Heart left ventricle (tissue), 16 donors: ENCODE data around the gene SOX2. TPM values are rescaled to one million over a fixed set of nuclear protein-coding genes. Genes with fewer than 3 reads are reported as not detected.
A peak's percentile ranks its signal among the peaks of the same experiment; 100 is the strongest.

Source experiments
- ATAC-seq, 4 donors: fragments of 200-7000 bp; cut with Tn5 transposase; one replicate each; pipeline ENCODE4 v1.9.1; 2020 to 2022; ENCODE audit warnings: moderate library complexity in 4 of 4, mild to moderate bottlenecking in 3 of 4, moderate number of reproducible peaks in 1 of 4
- DNase-seq, 5 donors: peaks; one replicate each; pipeline ENCODE4 v3.0.0-alpha.2; 2020
- H3K27ac ChIP-seq, 12 donors: fragments of 200-600 bp; sonication (generic) in 4 of 12; one replicate each; pipeline versions ENCODE4 v1.5.0 to v1.8.0; 2016 to 2022; ENCODE audit warnings: mild to moderate bottlenecking in 2 of 12
- H3K27me3 ChIP-seq, 9 donors: fragments of 200-600 bp; sonication (generic) in 2 of 9; one replicate each; pipeline versions ENCODE4 v1.5.1 to v1.8.0; 2016 to 2022; ENCODE audit warnings: mild to moderate bottlenecking in 3 of 9
- H3K36me3 ChIP-seq, 9 donors: fragments of 200-600 bp; sonication (generic) in 2 of 9; one replicate each; pipeline versions ENCODE4 v1.5.0 to v1.8.0; 2018 to 2022; ENCODE audit warnings: mild to moderate bottlenecking in 2 of 9
- H3K4me1 ChIP-seq, 12 donors: fragments of 200-600 bp; sonication (generic) in 4 of 12; one replicate each; pipeline versions ENCODE4 v1.5.0 to v1.8.0; 2016 to 2022; ENCODE audit warnings: mild to moderate bottlenecking in 3 of 12
- H3K4me3 ChIP-seq, 12 donors: fragments of 200-600 bp; sonication (generic) in 4 of 12; one replicate each; pipeline versions ENCODE4 v1.5.0 to v1.8.0; 2017 to 2022; ENCODE audit warnings: mild to moderate bottlenecking in 9 of 12, moderate library complexity in 4 of 12
- H3K9me3 ChIP-seq, 12 donors: fragments of 200-600 bp; sonication (generic) in 4 of 12; one replicate each; pipeline versions ENCODE4 v1.5.0 to v1.8.0; 2016 to 2022; ENCODE audit warnings: mild to moderate bottlenecking in 1 of 12
- POLR2A ChIP-seq, 2 donors: fragments of 450-650 bp; IDR thresholded peaks; one replicate each; pipeline ENCODE4 v1.6.1; 2017; ENCODE audit warnings: antibody characterized with exemption in 2 of 2, mild to moderate bottlenecking in 2 of 2, moderate library complexity in 2 of 2
- WGBS, 4 donors: extraction: QIAGEN DNeasy Blood & Tissue Kit in 2 of 4; methylation state at CpG; one replicate each; pipeline versions ENCODE4 v1.1.5 to v1.1.7; 2013 to 2018; 5-methylcytosine and 5-hydroxymethylcytosine counted together
- intact Hi-C, 10 donors: fragments of 100-400 bp; cut with DNase I; formaldehyde crosslinking; loops; one replicate each; pipeline versions ENCODE4 v1.11.1 to v1.14.2; 2022
- long read RNA-seq, 3 donors: library from polyadenylated mRNA; unstranded; transcript quantifications; one replicate each; pipeline ENCODE4 v2.0.0, GENCODE V29; 2020 to 2021
- polyA plus RNA-seq, 2 donors: library from polyadenylated mRNA; stranded (reverse); fragments of 200-250 nt; gene quantifications; one replicate each; pipeline ENCODE4 v1.2.3, GENCODE V29; 2013
- total RNA-seq, 9 donors: library from RNA; depleted of rRNA in 2 of 9; stranded (reverse); fragments of >200 nt in 2 of 9; fragmentation: NEBNext Ultra II Directional in 3 of 9; extraction: Animal tissue kit (Norgen Biotek cat#: 25700) in 3 of 9; gene quantifications; one replicate each; pipeline versions ENCODE4 v1.1.0 to v1.2.4, GENCODE V29; 2016 to 2023
- TF ChIP-seq, protein P1 (sequence below), 12 donors: fragments of 200-600 bp; sonication (generic) in 4 of 12; IDR thresholded peaks; one replicate each; pipeline versions ENCODE4 v1.5.0 to v1.8.0; 2018 to 2022; ENCODE audit warnings: antibody characterized with exemption in 12 of 12, mild to moderate bottlenecking in 5 of 12
- donor health status: ischemic (EF 13 %, LVEDD 7.1; RV severe dilation, severe dysfunction).
- donor health status: healthy with polysubstance abuse.
- donor health status: DM: no; HTN: yes; CAD: no.
- donor health status: DM: no; HTN: no; CAD: no.
- donor health status: ischemic (EF 25% LVEDD 6.9; RV normal size, moderate dysfunction).
- donor health status: ischemic (EF 25% LVEDD 5.7; RV mildly dilated, moderate dysfunction).
- donor health status: healthy.
- donor health status: DM: yes; HTN: yes; CAD: no.
- donor health status: ischemic (EF 35%, LVEDD 5.7; RV mildly dilated, moderate dysfunction).
- donor health status: nonischemic (EF 11% LVEDD 7.7; RV severe dilation, severe dysfunction).
- donor health status: DM: yes; HTN: yes; CAD: no.
- donor health status: PGD.
- donor health status: ischemic (EF 29% LVEDD 5.4; RV normal size, mild dysfunction).
- donor health status: nonischemic (EF 23%, LVEDD 6.1; RV moderate dilation, normal function).

SOX2 gene
- total RNA-seq, result 1 to 10 TPM in 2 of 9 donors, under 1 TPM in 2, not detected in 5; 0.09 to 1.1 (median 0.61) TPM
- under 1 TPM; 0.11 to 0.30 TPM for polyA plus RNA-seq
- long read RNA-seq, donor 1, result 0 reads
- long read RNA-seq, donor 2, result 0 reads
- long read RNA-seq, donor 3, result 0 reads

DNA sequence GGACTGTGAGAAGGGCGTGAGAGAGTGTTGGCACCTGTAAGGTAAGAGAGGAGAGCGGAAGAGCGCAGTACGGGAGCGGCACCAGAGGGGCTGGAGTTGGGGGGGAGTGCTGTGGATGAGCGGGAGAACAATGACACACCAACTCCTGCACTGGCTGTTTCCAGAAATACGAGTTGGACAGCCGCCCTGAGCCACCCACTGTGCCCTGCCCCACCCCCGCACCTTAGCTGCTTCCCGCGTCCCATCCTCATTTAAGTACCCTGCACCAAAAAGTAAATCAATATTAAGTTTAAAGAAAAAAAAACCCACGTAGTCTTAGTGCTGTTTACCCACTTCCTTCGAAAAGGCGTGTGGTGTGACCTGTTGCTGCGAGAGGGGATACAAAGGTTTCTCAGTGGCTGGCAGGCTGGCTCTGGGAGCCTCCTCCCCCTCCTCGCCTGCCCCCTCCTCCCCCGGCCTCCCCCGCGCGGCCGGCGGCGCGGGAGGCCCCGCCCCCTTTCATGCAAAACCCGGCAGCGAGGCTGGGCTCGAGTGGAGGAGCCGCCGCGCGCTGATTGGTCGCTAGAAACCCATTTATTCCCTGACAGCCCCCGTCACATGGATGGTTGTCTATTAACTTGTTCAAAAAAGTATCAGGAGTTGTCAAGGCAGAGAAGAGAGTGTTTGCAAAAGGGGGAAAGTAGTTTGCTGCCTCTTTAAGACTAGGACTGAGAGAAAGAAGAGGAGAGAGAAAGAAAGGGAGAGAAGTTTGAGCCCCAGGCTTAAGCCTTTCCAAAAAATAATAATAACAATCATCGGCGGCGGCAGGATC lies at the start of gene SOX2:
SOX2 (plus strand) TSS at position 601 of the 811 bp plus-strand sequence. CDS start 436 bp downstream, outside the sequence.
- no peaks in the 10 kb centered on the region for H3K36me3 ChIP-seq
- TF ChIP-seq, protein P1, sequence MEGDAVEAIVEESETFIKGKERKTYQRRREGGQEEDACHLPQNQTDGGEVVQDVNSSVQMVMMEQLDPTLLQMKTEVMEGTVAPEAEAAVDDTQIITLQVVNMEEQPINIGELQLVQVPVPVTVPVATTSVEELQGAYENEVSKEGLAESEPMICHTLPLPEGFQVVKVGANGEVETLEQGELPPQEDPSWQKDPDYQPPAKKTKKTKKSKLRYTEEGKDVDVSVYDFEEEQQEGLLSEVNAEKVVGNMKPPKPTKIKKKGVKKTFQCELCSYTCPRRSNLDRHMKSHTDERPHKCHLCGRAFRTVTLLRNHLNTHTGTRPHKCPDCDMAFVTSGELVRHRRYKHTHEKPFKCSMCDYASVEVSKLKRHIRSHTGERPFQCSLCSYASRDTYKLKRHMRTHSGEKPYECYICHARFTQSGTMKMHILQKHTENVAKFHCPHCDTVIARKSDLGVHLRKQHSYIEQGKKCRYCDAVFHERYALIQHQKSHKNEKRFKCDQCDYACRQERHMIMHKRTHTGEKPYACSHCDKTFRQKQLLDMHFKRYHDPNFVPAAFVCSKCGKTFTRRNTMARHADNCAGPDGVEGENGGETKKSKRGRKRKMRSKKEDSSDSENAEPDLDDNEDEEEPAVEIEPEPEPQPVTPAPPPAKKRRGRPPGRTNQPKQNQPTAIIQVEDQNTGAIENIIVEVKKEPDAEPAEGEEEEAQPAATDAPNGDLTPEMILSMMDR (IDR thresholded peaks at IDR 0.05), result no peak
- no peak for TF ChIP-seq POLR2A (IDR thresholded peaks at IDR 0.05)
- ATAC-seq, result no peak
- H3K9me3 ChIP-seq, result no peaks in the 10 kb centered on the region
- H3K4me1 ChIP-seq, result peaks cover 0 to 34% (median 8%) of the 10 kb centered on the region in 12 donors
- peaks cover 51 to 100% (median 99%) of the 10 kb centered on the region in 9 donors for H3K27me3 ChIP-seq
- intact Hi-C loops, result loop anchor here in 7 of 10 donors (5.0 kb wide), 3 partner anchors 546 to 971 kb away; no protein-coding TSS in a partner anchor
- H3K27ac ChIP-seq, result peak within 1 kb of the TSS in 1 of 12 donors; percentile 27
- 2 to 3% (median 2%) methylated on average over 24 to 37 of the region's 37 CpGs for WGBS, 4 donors
- H3K4me3 ChIP-seq, result peak within 1 kb of the TSS in 10 of 12 donors; percentile 6 to 41 (median 21)
- peak in 3 of 5 donors; percentile 43 to 73 (median 46) for DNase-seq

DNA sequence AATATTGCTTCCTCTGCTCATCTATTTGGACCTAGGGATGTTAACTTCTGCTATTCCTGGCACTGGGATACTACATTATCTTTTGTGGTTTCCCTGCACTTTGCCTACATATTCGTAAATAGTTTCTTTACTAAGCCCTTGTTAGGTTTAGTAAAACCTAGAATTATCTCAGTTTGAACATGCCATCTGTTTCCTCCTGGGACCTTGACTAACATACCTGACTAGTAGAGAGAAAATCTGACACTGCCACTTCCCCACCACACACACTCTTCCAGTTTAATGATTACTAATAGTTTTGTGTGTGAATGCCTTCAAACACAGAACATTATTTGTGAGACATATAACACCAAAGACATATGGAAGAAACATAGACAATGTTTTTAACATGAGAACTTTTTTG lies 28.2 kb upstream of the SOX2 start:
- H3K27me3 ChIP-seq, result peaks cover 0 to 10% (median 0%) of the 10 kb centered on the region in 9 donors
- DNase-seq, result no peak
- H3K36me3 ChIP-seq, result no peaks in the 10 kb centered on the region
- no peak overlapping the region for H3K27ac ChIP-seq
- intact Hi-C loops, result no loop called here
- no peak overlapping the region for H3K4me3 ChIP-seq
- TF ChIP-seq, protein P1 (IDR thresholded peaks at IDR 0.05), result no peak
- TF ChIP-seq POLR2A (IDR thresholded peaks at IDR 0.05), result no peak
- peaks cover 0 to 9% (median 3%) of the 10 kb centered on the region in 12 donors for H3K9me3 ChIP-seq
- ATAC-seq, result no peak
- H3K4me1 ChIP-seq, result no peaks in the 10 kb centered on the region
- WGBS, 4 donors, result 49 to 70% (median 59%) methylated on average over 1 of the region's 1 CpG

DNA sequence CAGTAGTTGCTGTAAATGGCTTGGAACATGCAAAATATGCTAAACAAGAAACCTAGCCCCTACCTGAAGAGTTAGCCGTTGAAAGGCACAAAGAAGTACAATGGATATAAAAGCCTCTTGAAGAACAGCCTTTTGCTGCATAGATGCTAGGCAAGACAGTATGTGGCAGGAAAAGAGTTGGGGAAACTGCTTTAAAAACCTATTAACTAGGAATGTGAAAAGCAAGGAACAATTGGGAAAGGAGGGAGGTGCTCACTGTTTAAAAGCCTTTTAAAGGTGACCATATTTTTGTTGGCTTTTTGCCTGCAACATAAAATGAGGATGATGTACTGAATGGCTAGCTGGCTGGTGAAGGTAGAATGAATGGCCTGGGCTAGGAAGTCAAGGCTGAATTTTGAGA lies 24.5 kb upstream of the SOX2 start:
- H3K4me3 ChIP-seq, result no peak overlapping the region
- intact Hi-C loops, result no loop called here
- no peak for ATAC-seq
- no peak for DNase-seq
- no peak for TF ChIP-seq POLR2A (IDR thresholded peaks at IDR 0.05)
- TF ChIP-seq, protein P1 (IDR thresholded peaks at IDR 0.05), result no peak
- H3K4me1 ChIP-seq, result no peaks in the 10 kb centered on the region
- no peaks in the 10 kb centered on the region for H3K36me3 ChIP-seq
- no peaks in the 10 kb centered on the region for H3K9me3 ChIP-seq
- H3K27me3 ChIP-seq, result peaks cover 0 to 14% (median 0%) of the 10 kb centered on the region in 9 donors
- H3K27ac ChIP-seq, result no peak overlapping the region
- 51 to 81% (median 65%) methylated on average over 1 of the region's 1 CpG for WGBS, 4 donors

DNA sequence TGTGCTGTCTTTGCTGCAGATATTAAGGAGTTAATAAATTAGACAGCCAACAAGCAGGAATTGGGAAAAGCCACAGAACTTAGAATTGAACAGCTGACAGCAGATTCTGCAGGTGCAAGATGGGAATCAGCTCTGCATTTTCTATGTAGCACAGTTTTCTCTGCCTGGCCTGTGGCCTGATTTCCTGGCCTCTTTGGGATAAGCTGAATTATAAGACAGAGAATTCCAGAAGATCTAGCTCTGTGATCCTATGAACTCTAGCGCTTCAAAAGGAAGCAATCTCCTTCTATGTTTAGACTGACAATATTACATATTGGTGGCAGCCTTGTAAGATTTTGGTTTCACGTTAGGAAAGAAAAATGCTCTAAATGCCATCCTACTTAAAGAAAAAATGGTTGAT lies 24.0 kb upstream of the SOX2 start:
- Histone ChIP-seq H3K4me1 (no peaks in the 10 kb centered on the region), H3K27ac (no peak overlapping the region), H3K36me3 (no peaks in the 10 kb centered on the region), H3K4me3 (no peak overlapping the region), H3K27me3 (peaks cover 0 to 14% (median 0%) of the 10 kb centered on the region in 9 donors), H3K9me3 (no peaks in the 10 kb centered on the region)
- TF ChIP-seq, protein P1 (IDR thresholded peaks at IDR 0.05), result no peak
- no peak for TF ChIP-seq POLR2A (IDR thresholded peaks at IDR 0.05)
- no peak for DNase-seq
- 65 to 84% (median 73%) methylated on average over 2 of the region's 2 CpGs for WGBS, 4 donors
- no peak for ATAC-seq
- intact Hi-C loops, result no loop called here
